ENCODE results near the gene HIRA. TPM values are rescaled to one million over a fixed set of nuclear protein-coding genes. Genes with fewer than 3 reads are reported as not detected.

The HIRA gene
- total RNA-seq, 2 experiments from 2014 or later, result 45.0 to 51.2 TPM

DNA sequence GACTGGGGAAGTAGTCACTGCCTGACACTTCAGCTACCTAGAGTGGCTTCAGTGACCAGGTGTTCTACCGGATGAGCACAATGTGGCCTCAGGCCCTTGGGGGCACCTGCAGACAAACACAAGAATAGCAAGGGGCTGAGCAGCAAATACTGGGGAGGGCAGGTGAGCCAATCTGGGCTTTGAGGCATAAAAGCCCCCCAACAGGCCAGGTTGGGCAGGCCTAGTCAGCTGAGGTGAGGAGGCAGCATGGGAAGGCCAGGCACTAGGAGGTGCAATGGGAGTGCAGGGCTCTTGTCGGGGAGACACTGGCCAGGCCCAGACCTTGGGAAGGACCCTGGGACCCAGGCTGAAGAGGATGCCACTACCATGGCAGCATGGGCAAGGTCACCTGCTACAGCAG, 38.5 kb upstream of the HIRA start:
- Mint-ChIP-seq H3K27me3 (no peaks in the 10 kb centered on the region), H3K9me3 (no peaks in the 10 kb centered on the region), H3K36me3 (ENCODE audit: low read depth) (peaks cover 48% of the 10 kb centered on the region), H3K4me1 (peaks cover 5% of the 10 kb centered on the region), H3K27ac (no peak overlapping the region), H3K4me3 (no peak overlapping the region)
- no peak for DNase-seq
- CTCF ChIA-PET, result interaction anchor here (0.6 to 1.2 kb wide), 2 partner anchors 28 to 35 kb away, joined by 3 to 4 read pairs; no protein-coding TSS in a partner anchor
- POLR2A ChIA-PET, result no interaction called here

DNA sequence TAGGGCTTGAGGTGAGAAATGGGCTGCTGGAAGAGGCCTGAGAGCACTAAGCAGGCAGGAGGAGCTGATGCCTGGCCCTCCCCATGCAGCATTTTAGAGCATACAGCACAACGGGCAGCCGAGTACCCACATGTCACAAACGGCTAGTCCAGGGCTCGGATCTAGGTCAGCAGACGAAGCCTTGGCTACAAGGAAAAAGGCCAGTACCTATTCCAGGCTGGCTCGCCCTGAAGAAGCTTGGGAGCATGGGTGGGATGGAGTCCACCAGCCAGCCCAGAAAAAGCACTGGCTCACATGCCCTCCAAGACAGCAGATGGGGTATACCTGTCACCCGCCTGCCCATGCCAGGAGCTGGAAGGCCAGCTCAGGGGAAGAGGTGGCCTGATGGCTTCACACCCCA, 37.9 kb upstream of the HIRA start:
- Mint-ChIP-seq H3K36me3 (ENCODE audit: low read depth) (peaks cover 53% of the 10 kb centered on the region), H3K9me3 (no peaks in the 10 kb centered on the region), H3K27ac (no peak overlapping the region), H3K4me3 (no peak overlapping the region), H3K4me1 (peaks cover 9% of the 10 kb centered on the region), H3K27me3 (no peaks in the 10 kb centered on the region)
- no peak for DNase-seq
- ChIA-PET POLR2A (no interaction called here), CTCF (interaction anchor here (0.6 to 1.2 kb wide), 2 partner anchors 29 to 34 kb away, joined by 3 to 4 read pairs; no protein-coding TSS in a partner anchor)

DNA sequence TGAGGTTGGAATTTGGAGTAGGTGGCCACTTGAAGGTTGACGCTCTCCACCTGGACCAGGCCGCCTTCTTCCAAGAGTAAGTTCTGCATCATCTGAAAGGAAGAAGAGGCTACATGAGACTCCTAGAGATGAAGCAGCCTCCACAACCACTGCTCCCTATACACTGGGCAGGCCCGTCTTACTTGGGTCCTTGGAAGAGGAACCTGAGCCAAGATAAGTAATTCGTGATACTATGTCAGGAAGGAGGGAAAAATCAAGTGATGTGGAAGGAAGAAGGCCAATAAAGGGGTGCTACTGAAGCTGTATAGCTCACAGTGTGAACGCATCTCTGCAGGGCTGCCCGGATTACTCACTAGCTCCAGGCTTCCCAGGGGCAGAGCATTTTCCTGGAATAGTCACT, 36.4 kb upstream of the HIRA start:
- Mint-ChIP-seq H3K4me1 (peaks cover 8% of the 10 kb centered on the region), H3K27ac (no peak overlapping the region), H3K9me3 (no peaks in the 10 kb centered on the region), H3K4me3 (no peak overlapping the region), H3K27me3 (no peaks in the 10 kb centered on the region), H3K36me3 (ENCODE audit: low read depth) (peaks cover 52% of the 10 kb centered on the region)
- POLR2A ChIA-PET, result no interaction called here
- DNase-seq, result no peak
- CTCF ChIA-PET, result interaction anchor here (0.6 to 1.4 kb wide), 2 partner anchors 13 to 89 kb away, joined by 4 to 5 read pairs; no protein-coding TSS in a partner anchor

DNA sequence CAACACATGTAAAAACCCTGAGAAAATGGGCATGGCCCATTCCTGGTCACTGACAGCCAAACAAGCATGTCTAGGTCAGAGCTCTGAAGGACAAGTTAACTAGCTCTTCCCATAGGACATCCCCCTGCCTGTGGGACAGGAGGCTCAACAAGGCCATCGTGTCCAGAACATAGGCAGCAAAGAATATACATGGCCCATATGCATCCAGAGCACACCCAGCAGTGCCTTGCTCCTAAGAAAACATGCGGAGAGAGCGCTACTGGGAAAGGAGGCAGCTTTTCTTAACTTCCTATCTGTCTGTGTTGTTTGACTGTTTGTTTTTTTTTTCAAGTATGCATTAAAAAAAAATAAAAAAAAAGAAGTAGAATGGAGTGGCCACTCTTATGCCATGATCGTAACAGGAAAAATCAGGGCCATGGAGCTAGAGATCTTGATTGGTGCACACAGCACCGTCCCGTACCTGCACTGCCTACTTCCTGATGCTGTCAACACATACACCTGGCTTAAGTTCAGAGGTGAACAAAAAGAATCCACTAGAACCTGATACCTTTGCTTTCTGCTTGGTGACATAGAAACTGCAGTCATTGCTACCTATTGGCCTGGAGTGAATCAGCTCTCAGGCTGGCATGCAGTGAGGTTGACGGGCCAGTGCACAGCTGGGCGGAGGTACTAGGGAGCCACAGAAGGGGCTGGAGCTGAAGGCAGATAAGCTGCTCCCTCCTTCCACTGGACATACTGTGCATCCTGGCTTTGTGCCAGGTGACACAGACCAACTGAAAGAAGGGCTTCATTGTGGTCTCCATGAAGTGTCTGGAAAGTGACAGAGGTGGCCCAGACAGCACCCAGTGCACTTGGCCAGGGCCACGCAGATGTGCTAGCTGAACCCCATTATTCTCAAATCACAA, 35.6 kb upstream of the HIRA start:
- no peaks in the 10 kb centered on the region for H3K27me3 Mint-ChIP-seq
- POLR2A ChIA-PET, result no interaction called here
- CTCF ChIA-PET, result no interaction called here
- no peak overlapping the region for H3K27ac Mint-ChIP-seq
- peaks cover 50% of the 10 kb centered on the region for H3K36me3 Mint-ChIP-seq (ENCODE audit: low read depth)
- DNase-seq, result no peak
- H3K4me1 Mint-ChIP-seq, result peaks cover 8% of the 10 kb centered on the region
- H3K9me3 Mint-ChIP-seq, result no peaks in the 10 kb centered on the region
- H3K4me3 Mint-ChIP-seq, result no peak overlapping the region

DNA sequence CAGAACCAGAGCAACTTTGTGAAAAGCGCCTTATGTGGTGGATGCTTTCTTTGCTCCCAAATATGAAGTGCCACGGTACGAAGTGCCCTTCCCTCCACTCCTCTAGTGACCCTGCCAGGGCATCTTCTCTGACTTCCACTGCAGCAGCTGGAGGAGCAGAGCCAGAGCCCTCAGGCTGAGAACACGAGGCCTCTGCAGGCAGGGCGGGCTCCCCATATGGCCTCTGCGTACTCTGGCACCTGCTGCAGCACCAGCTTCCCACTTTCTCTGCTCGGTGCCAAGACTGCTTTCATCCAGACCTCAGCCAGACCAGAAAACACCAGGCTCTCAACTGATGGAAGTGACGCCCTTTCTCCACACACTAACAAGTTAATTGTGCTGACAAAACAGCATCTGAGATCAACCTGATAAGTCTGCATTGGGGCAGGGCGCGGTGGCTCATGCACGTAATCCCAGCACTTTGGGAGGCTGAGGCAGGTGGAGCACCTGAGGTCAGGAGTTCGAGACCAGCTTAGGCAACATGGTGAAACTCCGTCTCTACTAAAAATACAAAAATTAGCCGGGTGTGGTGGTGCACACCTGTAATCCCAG, 34.7 kb upstream of the HIRA start:
- Mint-ChIP-seq H3K27me3 (no peaks in the 10 kb centered on the region), H3K36me3 (ENCODE audit: low read depth) (peaks cover 48% of the 10 kb centered on the region), H3K4me3 (no peak overlapping the region), H3K9me3 (no peaks in the 10 kb centered on the region), H3K27ac (no peak overlapping the region), H3K4me1 (peaks cover 8% of the 10 kb centered on the region)
- CTCF ChIA-PET, result interaction anchor here (0.5 to 1.6 kb wide), 2 partner anchors 9 to 76 kb away, joined by 3 read pairs; no protein-coding TSS in a partner anchor
- no peak for DNase-seq
- POLR2A ChIA-PET, result no interaction called here

DNA sequence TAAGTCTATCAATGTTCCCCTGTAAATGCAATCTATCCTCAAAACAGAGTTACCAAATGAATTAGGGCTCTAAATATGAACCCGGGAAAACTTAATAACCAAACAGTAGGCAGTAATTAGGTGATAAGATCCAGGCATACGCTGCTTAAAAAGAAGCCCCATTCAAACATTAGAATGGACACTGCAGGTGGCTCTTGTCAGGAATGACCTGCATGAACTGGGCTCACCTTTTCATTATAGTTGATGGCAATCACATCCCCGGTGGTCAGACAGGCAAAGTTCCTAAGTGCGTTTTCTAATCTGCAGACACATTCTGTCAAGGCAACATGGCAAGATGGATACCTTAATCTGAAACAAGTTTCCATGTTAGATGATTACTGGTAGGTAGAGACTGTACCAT, 33.4 kb upstream of the HIRA start:
- Mint-ChIP-seq H3K27ac (no peak overlapping the region), H3K4me3 (no peak overlapping the region), H3K9me3 (no peaks in the 10 kb centered on the region), H3K27me3 (no peaks in the 10 kb centered on the region), H3K4me1 (peaks cover 8% of the 10 kb centered on the region), H3K36me3 (ENCODE audit: low read depth) (peaks cover 51% of the 10 kb centered on the region)
- ChIA-PET CTCF (interaction anchor here (0.6 to 1.7 kb wide), 4 partner anchors 10 to 369 kb away, joined by 3 to 4 read pairs (median 4); partner anchors contain the start of gene CDC45), POLR2A (no interaction called here)
- DNase-seq, result no peak

DNA sequence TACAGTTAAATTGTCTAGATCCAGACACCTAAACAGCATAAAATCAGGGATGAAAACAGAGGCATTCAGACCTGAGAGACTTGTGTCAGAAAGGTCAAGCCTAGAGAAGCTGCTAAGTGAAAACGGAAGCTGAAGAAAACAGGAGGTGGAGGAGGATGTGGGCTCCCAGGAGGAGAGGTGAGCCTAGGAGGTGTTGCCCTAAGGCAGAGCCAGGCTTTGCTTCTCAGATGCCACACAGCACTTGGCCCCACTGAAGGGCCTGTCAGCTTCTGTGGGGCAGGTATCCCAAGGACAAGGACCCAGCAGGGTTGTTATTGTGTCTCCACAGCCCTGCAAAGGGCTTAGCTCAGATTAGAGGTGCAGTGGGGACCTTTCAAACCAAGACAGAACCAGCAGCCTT, 33.0 kb upstream of the HIRA start:
- ChIA-PET POLR2A (no interaction called here), CTCF (interaction anchor here (0.6 to 1.7 kb wide), 4 partner anchors 10 to 369 kb away, joined by 3 to 5 read pairs (median 4); partner anchors contain the start of gene CDC45)
- peaks cover 49% of the 10 kb centered on the region for H3K36me3 Mint-ChIP-seq (ENCODE audit: low read depth)
- DNase-seq, result no peak
- H3K9me3 Mint-ChIP-seq, result no peaks in the 10 kb centered on the region
- H3K27me3 Mint-ChIP-seq, result no peaks in the 10 kb centered on the region
- no peak overlapping the region for H3K27ac Mint-ChIP-seq
- H3K4me3 Mint-ChIP-seq, result no peak overlapping the region
- peaks cover 8% of the 10 kb centered on the region for H3K4me1 Mint-ChIP-seq

DNA sequence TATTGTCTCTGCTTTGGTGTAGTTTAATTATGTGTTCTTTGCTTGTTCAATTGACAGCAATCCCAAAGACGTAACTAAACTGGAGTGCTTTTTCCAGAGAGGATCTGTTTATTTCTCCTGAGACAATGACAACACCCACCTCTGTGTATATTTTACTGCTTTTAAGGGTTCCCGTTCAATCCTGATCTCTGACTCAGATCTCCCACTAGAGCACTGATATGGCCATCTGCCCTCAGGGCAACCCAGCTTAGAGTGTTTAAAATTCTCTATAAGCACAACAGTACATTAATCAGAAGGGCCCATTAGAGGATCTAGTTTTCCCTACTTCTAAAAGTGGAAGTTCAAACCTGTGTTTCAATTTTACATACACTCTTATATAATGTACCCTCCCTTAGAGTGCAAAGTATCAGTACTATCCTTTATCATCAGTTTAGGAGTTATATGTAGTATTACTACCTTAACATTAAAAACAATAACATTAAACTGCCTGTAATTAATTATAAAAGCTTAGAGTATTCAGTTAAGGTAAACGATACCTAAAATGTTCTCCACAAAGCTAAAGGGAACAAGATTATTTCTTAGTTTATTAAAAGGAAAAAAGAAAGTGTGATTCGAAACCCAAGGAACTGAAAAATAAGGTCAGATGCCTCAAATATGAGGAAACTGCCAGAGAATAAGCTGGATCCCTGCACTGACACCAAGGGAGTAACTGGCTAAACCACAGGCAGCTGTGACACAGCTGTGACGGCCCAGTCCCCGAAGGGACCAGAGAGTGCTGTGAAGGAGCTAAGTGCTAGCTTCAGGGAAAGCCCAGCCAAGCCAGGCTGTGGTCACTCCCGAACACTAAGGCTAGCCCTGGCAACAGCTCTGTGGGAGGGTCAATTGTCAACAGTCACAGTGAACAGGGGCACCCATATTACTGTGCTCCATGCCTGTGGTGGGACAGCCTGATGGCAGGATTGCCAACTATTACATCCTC, 32.2 kb upstream of the HIRA start:
- H3K27me3 Mint-ChIP-seq, result no peaks in the 10 kb centered on the region
- peaks cover 45% of the 10 kb centered on the region for H3K36me3 Mint-ChIP-seq (ENCODE audit: low read depth)
- no peak for DNase-seq
- ChIA-PET CTCF (interaction anchor here (0.8 to 1.7 kb wide), 4 partner anchors 9 to 166 kb away, joined by 3 to 5 read pairs (median 4); partner anchors contain the start of gene CDC45), POLR2A (no interaction called here)
- no peak overlapping the region for H3K4me3 Mint-ChIP-seq
- H3K27ac Mint-ChIP-seq, result no peak overlapping the region
- peaks cover 8% of the 10 kb centered on the region for H3K4me1 Mint-ChIP-seq
- no peaks in the 10 kb centered on the region for H3K9me3 Mint-ChIP-seq

DNA sequence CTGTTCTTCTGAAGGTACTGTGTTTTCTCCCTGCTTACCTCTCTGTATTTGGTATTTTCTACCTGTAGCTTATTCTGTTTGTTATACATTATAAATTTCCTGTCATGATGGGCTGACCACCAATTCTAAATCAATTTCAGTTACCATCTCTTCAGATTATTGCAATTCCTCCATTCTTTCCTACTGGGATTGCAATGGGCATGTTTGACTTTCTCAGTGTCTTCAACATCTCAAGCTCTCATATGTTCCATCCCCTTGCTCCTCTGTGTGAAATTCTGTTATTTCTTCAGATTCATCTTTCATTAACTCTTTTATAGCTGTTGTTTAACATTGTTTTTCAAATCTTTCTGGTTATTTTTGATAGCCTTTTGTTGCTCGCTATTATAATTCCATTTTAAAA, 31.5 kb upstream of the HIRA start:
- H3K27me3 Mint-ChIP-seq, result no peaks in the 10 kb centered on the region
- H3K4me3 Mint-ChIP-seq, result no peak overlapping the region
- no peaks in the 10 kb centered on the region for H3K9me3 Mint-ChIP-seq
- no peak overlapping the region for H3K27ac Mint-ChIP-seq
- H3K36me3 Mint-ChIP-seq (ENCODE audit: low read depth), result peaks cover 45% of the 10 kb centered on the region
- peaks cover 8% of the 10 kb centered on the region for H3K4me1 Mint-ChIP-seq
- DNase-seq, result no peak
- POLR2A ChIA-PET, result interaction anchor here (0.7 kb wide), 1 partner anchor 425 kb away, joined by 3 read pairs; no protein-coding TSS in a partner anchor
- CTCF ChIA-PET, result interaction anchor here (0.8 to 1.6 kb wide), 2 partner anchors 15 to 167 kb away, joined by 3 to 5 read pairs; no protein-coding TSS in a partner anchor

DNA sequence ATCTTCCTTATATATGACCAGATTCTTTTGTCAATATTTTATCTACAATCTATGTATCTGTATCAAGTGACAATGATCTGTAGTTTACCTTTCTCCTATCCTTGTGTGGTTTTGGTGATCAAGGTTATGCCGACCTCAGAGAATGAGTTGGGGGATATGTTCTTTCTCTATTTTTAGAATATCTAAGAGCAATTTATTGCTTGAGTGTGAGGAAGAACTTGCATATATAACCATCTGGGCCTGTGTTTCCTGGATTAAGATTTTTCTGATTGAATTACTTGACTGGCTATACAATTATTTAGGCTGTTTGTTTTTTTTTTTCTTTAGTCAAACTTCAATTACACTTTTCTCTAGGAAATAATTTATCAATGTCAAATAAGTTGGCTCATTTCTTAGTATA, 30.0 kb upstream of the HIRA start:
- ChIA-PET POLR2A (no interaction called here), CTCF (no interaction called here)
- Mint-ChIP-seq H3K27me3 (no peaks in the 10 kb centered on the region), H3K27ac (no peak overlapping the region), H3K4me3 (no peak overlapping the region), H3K9me3 (no peaks in the 10 kb centered on the region), H3K36me3 (ENCODE audit: low read depth) (peaks cover 41% of the 10 kb centered on the region), H3K4me1 (peaks cover 8% of the 10 kb centered on the region)
- no peak for DNase-seq

DNA sequence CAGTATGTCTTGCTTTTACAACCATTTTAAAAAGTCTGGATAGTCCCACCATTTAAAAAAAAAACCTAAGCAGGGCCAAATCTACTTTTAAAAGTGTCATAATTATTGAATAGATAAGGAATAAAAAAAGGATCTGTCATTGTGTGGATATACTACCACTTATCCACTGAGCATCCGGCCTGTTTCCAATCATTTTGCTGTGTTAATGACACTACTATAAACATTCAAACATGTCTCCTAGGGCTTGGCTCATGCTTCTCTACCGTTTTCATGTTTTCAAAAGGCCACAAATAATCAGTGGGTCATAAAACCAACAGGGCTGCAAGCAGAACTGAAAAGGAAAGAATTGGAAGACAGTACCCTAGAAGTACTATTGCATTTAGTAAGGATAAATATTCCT, 28.5 kb upstream of the HIRA start:
- peaks cover 5% of the 10 kb centered on the region for H3K4me1 Mint-ChIP-seq

DNA sequence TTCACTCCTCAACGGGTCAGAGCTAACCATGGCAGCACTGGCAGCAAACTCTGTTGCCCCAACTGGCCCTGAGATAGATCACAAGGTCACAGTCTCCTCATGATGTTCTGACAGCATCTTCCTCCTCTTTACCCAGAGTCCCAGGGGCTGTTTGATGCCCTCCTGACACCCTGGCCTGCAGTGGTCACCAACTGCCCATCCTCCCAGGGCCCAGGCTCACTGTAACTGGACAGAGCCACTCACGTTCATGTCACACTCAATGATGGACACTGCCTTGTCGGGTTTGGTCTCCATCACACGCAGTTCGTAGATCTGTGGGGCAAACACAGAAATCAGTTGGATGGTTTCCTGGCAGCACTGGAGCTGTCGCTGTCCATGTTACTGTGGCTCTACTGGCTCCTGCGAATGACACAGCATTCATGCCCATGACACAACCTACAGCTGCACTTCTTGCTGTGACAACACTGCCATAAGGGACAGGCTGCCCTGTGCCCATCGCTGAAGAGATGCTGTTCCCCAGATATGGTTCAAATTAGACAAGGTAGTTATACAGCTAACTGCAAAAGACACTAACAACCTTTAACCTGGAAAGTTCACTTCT, 26.4 kb upstream of the HIRA start:
- ChIA-PET POLR2A (no interaction called here), CTCF (interaction anchor here (1.0 to 1.2 kb wide), 2 partner anchors 16 to 22 kb away, joined by 3 to 4 read pairs; partner anchors contain the start of gene CDC45)
- Mint-ChIP-seq H3K4me1 (no peaks in the 10 kb centered on the region), H3K36me3 (ENCODE audit: low read depth) (peaks cover 45% of the 10 kb centered on the region), H3K4me3 (no peak overlapping the region), H3K9me3 (no peaks in the 10 kb centered on the region), H3K27ac (peak overlapping the region; percentile 13), H3K27me3 (no peaks in the 10 kb centered on the region)
- DNase-seq, result no peak

More for the DNA sequence above, 28.5 kb upstream of the HIRA start:
- ChIA-PET POLR2A (no interaction called here), CTCF (interaction anchor here (0.6 kb wide), 1 partner anchor 168 kb away, joined by 3 read pairs; no protein-coding TSS in a partner anchor)
- no peak overlapping the region for H3K27ac Mint-ChIP-seq
- H3K27me3 Mint-ChIP-seq, result no peaks in the 10 kb centered on the region
- H3K9me3 Mint-ChIP-seq, result no peaks in the 10 kb centered on the region
- no peak overlapping the region for H3K4me3 Mint-ChIP-seq
- H3K36me3 Mint-ChIP-seq (ENCODE audit: low read depth), result peaks cover 39% of the 10 kb centered on the region
- no peak for DNase-seq
